Activated CD4-positive, alpha-beta T cell treated with anti-CD3 and anti-CD28 coated beads for 4 hours (primary cell): Measurements from ENCODE around the gene SLC6A7.
"Not testable (repeated sequence)": the region's sequence is repeated elsewhere in the genome, so short reads cannot be mapped to it uniquely, and the experiment has no call there.

Experiments used
- DNase-seq, 2 donors: peaks; one replicate each; pipeline ENCODE4 v3.0.0-alpha.2; 2020

SLC6A7 gene

DNA sequence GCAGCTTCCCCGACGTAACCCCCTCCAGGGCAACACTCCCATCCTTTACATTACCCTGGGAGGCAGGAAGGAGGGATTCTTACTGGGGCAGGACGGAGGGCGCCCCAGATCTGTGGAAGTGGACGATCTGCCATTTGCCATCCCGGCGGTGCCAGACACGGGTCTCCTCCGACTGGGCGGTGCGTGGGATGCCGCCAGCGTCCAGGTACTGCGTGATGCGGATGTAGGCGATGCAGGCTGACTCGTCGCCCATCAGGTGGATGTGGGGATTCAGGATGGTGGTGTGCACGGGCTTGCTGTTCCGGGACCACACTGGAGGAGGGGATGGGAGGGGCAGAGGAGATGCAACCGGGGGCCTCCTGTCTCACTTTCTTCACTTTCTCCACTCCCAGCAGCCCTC is 33.0 kb downstream of the SLC6A7 start:
- no peak for DNase-seq

- no peak for DNase-seq
Measured at GRCh38 chr5:150223474-150223873, 33.6 kb downstream of the SLC6A7 start.

GRCh38 chr5:150224483-150225027 is 34.7 kb downstream of the SLC6A7 start:
- no peak for DNase-seq

- no peak for DNase-seq
Measured at GRCh38 chr5:150227036-150227435, 37.2 kb downstream of the SLC6A7 start.

GRCh38 chr5:150227606-150228273 is 37.9 kb downstream of the SLC6A7 start:
- DNase-seq, result no peak

DNA sequence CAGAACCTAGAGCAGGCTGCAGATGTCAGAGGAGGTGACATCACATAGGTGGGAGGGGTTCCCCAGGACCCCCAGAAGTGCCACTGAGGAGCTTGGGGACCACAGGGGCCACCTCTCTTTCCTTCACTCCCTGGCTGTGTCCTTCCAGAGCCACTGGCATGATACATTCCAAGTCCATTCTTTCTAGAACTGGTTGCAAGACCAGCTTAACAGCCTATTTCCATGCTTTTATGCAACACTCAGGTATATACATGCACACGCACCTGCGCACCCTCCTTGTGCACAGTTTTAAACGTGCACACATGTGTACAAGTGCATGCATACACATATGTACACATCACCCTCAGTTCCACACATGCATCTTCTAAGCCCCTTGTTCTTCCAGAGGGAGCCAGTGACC is 39.7 kb downstream of the SLC6A7 start:
- DNase-seq, result no peak

- DNase-seq, result no peak
Measured at GRCh38 chr5:150230842-150231241, 41.0 kb downstream of the SLC6A7 start.

- DNase-seq, result not testable (repeated sequence)
Measured at GRCh38 chr5:150233706-150234105, 43.8 kb downstream of the SLC6A7 start.

DNA sequence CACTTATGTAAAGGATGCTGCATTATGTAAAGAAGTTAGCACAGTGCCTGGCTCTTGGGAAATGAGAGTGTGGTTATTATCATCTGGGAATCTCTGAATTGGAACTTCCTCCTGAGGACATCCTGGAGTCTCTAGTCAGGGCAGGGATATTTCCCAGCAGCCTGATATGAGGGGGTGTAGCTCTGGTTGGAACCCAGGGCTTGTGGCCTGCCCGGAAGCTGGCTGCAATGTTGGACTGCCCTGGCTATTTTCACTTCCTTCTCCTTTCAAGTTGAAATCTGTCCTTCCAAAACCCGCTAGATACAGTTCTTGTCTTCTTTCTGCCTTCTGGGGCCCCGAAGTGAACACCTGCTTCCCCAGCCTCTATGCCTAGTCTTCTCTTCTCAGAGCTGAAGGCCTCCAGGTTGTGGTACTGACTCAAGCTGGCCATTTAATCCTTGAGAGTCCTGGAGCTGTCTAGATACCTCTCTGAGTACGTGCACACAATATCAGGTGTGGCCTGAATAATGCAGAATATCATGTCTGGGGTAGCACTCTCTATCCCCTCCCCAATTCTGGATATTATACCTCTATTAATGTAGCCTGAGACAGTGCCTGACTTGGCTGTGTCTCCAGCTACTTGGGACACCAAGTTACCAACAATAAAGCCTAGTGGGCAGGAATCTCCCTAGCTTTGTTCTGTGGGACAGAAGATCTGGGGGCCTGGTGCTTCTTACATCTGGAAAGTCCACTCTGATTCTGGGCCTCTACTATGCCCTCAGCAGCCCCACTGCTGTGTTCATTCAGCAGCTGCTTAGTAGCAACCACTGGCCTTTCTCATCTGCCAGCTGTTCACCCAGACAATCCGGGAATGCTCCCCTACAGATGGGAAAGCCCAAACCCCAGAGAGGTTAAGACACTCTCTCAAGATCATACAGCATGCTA is 45.0 kb downstream of the SLC6A7 start:
- no peak for DNase-seq

DNA sequence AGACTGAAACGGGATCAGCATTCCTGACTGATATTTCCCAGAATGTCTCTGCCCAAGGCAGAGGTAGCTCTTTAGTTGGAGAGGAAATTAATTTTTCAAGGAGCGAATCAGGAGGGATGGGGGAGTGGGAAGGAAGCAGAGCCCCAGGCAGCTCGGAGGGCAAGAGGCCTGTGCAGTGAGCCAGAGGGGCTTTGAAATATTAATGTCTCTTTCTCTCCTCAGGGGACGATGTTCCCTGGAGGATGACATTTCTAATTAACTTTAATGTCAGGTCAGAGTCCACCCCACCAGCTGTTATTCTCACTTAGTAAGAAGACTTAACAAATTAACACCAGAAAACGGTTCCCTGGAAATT is 45.6 kb downstream of the SLC6A7 start:
- DNase-seq, result no peak

DNA sequence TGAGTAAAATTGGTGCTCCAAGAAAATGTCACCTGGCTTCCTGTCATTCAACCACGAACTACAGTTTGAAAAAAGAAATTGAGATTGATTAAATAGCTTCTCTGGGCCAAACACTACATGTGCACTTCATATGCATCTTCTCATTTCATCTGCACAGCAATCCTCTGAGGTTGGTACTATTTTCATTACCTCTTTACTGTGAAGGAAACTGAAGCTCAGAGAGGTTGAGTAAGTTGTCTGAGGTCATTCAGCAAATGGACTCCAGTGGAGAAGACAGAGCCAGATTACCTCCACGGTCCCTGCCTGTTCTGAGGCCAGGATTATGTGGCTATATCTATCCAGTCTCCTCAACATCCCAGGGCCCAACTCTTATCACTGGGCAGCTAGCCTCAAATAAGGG is 46.5 kb downstream of the SLC6A7 start:
- no peak for DNase-seq

GRCh38 chr5:150236981-150237754 is 47.3 kb downstream of the SLC6A7 start:
- DNase-seq, result no peak

GRCh38 chr5:150238646-150239045 is 48.8 kb downstream of the SLC6A7 start:
- no peak for DNase-seq

DNA sequence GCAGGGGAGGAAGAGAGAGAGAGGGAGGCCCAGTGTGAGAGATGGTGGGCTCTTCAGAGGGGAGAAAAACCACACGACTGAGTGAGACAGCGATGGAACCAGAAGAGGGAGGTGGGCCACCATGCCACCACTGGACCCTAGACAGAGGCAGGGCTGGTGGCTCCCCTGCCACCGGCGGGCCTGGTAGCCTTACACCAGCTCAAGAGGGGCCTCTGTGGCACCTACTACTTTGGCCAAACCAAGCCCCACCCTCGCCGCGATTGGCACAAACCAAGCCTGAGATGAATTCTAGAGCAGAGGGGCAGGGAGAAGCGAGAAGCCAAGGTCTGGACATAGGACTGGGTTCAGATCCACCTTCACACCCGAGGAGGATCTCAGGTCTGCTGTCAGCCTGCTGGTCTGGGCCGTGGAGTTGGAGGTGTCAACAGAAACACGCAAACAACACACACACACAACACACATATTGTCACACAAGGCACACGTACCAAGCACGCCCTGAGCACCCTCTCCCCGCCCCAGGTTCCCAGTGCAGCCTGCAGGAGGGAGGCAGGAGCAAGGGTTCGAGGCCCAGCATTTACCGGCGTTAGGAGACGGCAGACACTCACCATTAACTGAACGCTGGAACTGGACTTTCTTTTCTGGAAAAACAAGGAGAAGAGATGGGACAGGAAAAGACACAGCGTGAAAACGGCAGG is 49.4 kb downstream of the SLC6A7 start:
- DNase-seq, result no peak

GRCh38 chr5:150239794-150240122 is 49.9 kb downstream of the SLC6A7 start:
- no peak for DNase-seq

- no peak for DNase-seq
Measured at GRCh38 chr5:150241298-150242160, 51.7 kb downstream of the SLC6A7 start.

DNA sequence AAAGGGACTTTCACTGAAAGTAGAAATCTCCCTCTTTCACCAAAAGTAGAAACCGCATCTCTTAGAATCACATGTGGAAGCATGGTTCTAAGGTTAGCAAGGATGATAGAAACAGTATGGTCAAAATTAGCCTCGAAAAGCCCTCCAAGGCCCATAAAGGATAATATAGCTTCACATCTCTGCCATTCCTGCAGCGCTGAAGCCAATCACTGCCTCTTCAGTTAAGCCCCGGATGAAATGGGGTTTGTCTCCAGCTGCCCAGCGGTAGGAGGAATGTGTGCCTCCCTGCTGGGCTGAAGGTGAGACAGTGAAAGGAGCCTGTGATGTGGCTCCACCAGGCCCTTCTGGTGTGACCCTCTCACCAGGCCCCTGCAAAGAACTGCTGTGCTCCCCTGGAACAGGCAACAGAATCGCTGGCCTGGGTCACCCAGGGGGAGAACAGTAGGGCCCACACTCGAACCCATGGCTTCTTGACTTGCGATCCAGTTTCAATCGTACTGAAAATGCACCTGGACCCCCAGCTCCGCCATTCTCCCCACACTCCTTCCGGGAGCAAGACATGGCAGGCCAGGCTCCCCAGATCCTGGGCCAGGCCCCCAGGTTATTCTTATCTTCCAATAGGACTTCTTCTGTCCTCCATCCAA is 52.5 kb downstream of the SLC6A7 start:
- DNase-seq, result no peak

- DNase-seq, result no peak
Measured at GRCh38 chr5:150243590-150243989, 53.7 kb downstream of the SLC6A7 start.

- DNase-seq, result no peak
Measured at GRCh38 chr5:150244209-150244608, 54.3 kb downstream of the SLC6A7 start.

GRCh38 chr5:150245111-150245789 is 55.4 kb downstream of the SLC6A7 start:
- DNase-seq, result no peak

DNA sequence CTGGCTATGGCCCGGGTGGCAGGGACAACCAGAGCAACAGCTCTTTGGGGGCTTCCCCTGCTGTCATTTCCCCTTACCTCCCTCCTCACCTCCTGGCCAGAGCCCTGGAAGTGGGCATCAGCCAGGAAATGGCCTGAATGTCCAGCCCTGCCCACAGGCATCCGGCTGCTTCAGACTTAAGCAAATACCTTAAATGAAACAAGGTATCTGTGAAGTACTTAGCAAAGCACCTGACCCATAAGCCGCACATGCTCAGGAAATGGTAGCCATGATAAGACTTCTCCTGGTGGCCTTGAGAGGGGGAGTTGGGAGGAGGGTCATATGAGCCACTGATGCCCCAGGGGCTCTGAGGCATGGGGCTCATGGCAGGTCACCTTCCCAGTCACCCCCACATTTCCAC is 55.9 kb downstream of the SLC6A7 start:
- DNase-seq, result no peak
